Right cardiac atrium (tissue), 5 donors: ENCODE results near the gene SLC38A3. TPM values are rescaled to one million over a fixed set of nuclear protein-coding genes. Genes with fewer than 3 reads are reported as not detected.

ENCODE experiments used
- ATAC-seq, 2 donors: fragments of 200-7000 bp; cut with Tn5 transposase; one replicate each; pipeline versions ENCODE4 v1.8.0 to v1.9.1; 2020; ENCODE audit warnings: moderate library complexity in 2 of 2, mild to moderate bottlenecking in 1 of 2
- DNase-seq, 3 donors: peaks; one replicate each; pipeline ENCODE4 v3.0.0-alpha.2; 2020
- H3K27ac ChIP-seq: one replicate; pipeline ENCODE4 v1.5.1; 2013; ENCODE audit warnings: mild to moderate bottlenecking, low read length, control low read depth, moderate library complexity
- H3K27me3 ChIP-seq: one replicate; pipeline ENCODE4 v1.6.1; 2013; ENCODE audit not compliant: control insufficient read depth, insufficient read depth
- H3K4me1 ChIP-seq: one replicate; pipeline ENCODE4 v1.6.1; 2013; ENCODE audit warnings: low read length; ENCODE audit not compliant: control insufficient read depth, insufficient read depth
- H3K4me3 ChIP-seq: one replicate; pipeline ENCODE4 v1.5.1; 2013; ENCODE audit warnings: low read length, control low read depth
- H3K9me3 ChIP-seq: one replicate; pipeline ENCODE4 v1.6.1; 2013; ENCODE audit warnings: low read length; ENCODE audit not compliant: control insufficient read depth
- WGBS: extraction: QIAGEN DNeasy Blood & Tissue Kit; methylation state at CpG from one replicate; pipeline ENCODE4 v1.1.7; 2013; 5-methylcytosine and 5-hydroxymethylcytosine counted together
- intact Hi-C, 4 donors: fragments of 100-400 bp; cut with DNase I; formaldehyde crosslinking; loops; one replicate each; pipeline versions ENCODE4 v1.11.0 to v1.14.0; 2022 to 2023
- polyA plus RNA-seq: library from polyadenylated mRNA; stranded (reverse); fragments of 200-250 nt; gene quantifications from one replicate; pipeline ENCODE4 v1.2.3, GENCODE V29; 2013
- total RNA-seq, 4 donors: library from RNA; stranded (reverse); fragmentation: NEBNext Ultra II Directional; extraction: Animal tissue kit (Norgen Biotek cat#: 25700); gene quantifications; one replicate each; pipeline ENCODE4 v1.2.1, GENCODE V29; 2021
- donor health status: healthy with polysubstance abuse.
- donor health status: DM: no; HTN: yes; CAD: no.
- donor health status: DM: no; HTN: no; CAD: no.
- donor health status: DM: no; HTN: yes; CAD: no; lungs with severe emphysema.
- donor health status: DM: yes; HTN: yes; CAD: no.

The SLC38A3 gene
- total and polyA plus RNA-seq, 5 donors: 5.0 to 10.4 (median 8.7) TPM

DNA sequence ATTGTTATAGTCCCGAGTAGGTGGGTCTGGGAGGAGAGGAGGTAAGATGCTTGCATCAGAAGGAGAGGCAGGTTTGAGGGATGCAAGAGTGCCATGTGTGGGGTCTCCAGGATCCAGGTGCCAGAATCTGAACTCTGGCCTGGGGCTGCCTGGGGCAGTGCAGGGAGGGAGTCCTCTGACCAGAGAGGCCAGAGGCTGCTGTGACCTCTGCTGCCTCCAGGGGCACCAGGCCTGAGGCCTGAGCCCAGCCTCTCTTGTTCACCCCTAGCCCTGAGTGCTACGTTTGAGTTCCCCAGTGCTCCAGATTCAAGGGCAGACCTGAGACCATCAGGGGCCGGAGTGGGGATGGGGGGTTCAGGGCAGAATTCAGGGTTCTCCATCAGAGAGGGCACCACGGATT lies 7.4 kb downstream of the SLC38A3 start:
- DNase-seq: no peak
- H3K4me3 ChIP-seq: no peak overlapping the region
- no peaks in the 10 kb centered on the region for H3K9me3 ChIP-seq
- no peak overlapping the region for H3K27ac ChIP-seq
- intact Hi-C loops: no loop called here
- H3K27me3 ChIP-seq: no peaks in the 10 kb centered on the region
- 87% methylated on average over 4 of the region's 4 CpGs for WGBS
- H3K4me1 ChIP-seq: no peaks in the 10 kb centered on the region
- ATAC-seq: no peak

GRCh38 chr3:50212971-50213370 lies 7.9 kb downstream of the SLC38A3 start:
- no peaks in the 10 kb centered on the region for H3K4me1 ChIP-seq
- H3K27ac ChIP-seq: no peak overlapping the region
- ATAC-seq: no peak

DNA sequence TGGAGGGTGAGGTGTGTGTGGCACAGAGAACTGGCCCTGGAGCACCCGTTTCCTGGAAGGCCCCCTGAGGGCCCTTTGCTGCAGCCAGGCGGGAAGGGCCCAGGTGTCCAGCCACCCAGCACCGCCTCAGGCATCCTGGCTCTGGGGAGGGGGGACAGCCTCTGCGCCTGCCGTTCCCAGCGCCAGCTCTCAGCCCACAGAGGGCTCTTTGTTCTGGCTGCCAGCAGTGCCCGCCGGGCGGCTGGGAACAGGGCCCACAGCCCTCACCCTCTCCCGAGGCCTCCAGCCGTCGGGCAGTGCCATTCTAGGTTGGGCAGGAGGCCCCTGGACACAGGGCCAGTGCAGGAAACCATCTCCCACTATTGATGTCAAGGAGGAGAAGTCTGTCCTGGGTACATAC lies 8.3 kb downstream of the SLC38A3 start:
- H3K27ac ChIP-seq: no peak overlapping the region
- no peak for DNase-seq
- WGBS: 66% methylated on average over 12 of the region's 12 CpGs
- no peaks in the 10 kb centered on the region for H3K4me1 ChIP-seq
- H3K9me3 ChIP-seq: no peaks in the 10 kb centered on the region
- ATAC-seq: no peak
- intact Hi-C loops: no loop called here
- no peaks in the 10 kb centered on the region for H3K27me3 ChIP-seq
- no peak overlapping the region for H3K4me3 ChIP-seq

More at GRCh38 chr3:50212971-50213370, 7.9 kb downstream of the SLC38A3 start:
- Histone ChIP-seq H3K9me3 (no peaks in the 10 kb centered on the region), H3K4me3 (no peak overlapping the region), H3K27me3 (no peaks in the 10 kb centered on the region)
- 89% methylated on average over 3 of the region's 3 CpGs for WGBS
- intact Hi-C loops: no loop called here
- DNase-seq: no peak

DNA sequence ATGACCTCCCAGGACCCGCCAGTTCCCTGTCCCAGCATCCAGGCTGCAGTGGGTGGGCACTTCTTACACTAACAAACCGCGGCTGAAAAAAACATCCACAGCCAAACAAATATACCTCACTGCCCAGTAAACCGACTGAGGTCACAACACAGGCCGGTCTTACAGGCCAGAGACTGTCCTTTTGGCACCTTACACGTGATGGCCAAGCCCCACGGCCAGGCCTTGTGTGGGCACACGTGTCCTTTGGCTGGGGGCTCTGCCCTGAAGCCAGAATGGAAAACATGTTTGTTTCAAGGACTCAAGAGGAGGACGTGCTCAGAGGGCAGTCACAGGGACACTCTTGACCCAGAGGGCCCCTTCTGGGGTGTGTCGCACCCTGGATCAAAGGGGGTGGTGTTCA lies 9.8 kb downstream of the SLC38A3 start:
- H3K27ac ChIP-seq: no peak overlapping the region
- no peaks in the 10 kb centered on the region for H3K9me3 ChIP-seq
- ATAC-seq: no peak
- intact Hi-C loops: no loop called here
- no peak for DNase-seq
- H3K4me3 ChIP-seq: no peak overlapping the region
- H3K27me3 ChIP-seq: no peaks in the 10 kb centered on the region
- no peaks in the 10 kb centered on the region for H3K4me1 ChIP-seq
- WGBS: 79% methylated on average over 10 of the region's 10 CpGs

DNA sequence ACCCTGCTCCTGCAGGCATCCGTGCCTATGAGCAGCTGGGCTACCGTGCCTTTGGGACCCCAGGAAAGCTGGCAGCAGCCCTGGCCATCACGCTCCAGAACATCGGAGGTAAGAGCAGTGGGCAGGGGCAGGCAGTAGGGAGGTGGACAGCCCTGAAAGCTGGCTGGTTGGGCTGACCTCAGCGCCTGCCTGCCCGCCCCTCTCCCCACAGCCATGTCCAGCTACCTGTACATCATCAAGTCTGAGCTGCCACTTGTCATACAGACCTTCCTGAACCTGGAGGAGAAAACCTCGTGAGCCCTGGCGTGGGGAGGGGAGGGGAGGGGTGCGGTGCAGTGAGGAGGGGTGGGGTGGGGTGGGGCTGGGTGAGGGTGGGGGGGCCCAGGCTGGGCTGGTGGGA lies 10.5 kb downstream of the SLC38A3 start:
- no peaks in the 10 kb centered on the region for H3K9me3 ChIP-seq
- ATAC-seq: no peak
- peaks cover 3% of the 10 kb centered on the region for H3K4me1 ChIP-seq
- WGBS: 67% methylated on average over 9 of the region's 9 CpGs
- DNase-seq: no peak
- no peak overlapping the region for H3K4me3 ChIP-seq
- H3K27ac ChIP-seq: no peak overlapping the region
- intact Hi-C loops: no loop called here
- H3K27me3 ChIP-seq: no peaks in the 10 kb centered on the region

GRCh38 chr3:50217681-50218080 lies 12.6 kb downstream of the SLC38A3 start:
- no peak for DNase-seq
- Histone ChIP-seq H3K9me3 (no peaks in the 10 kb centered on the region), H3K27me3 (no peaks in the 10 kb centered on the region), H3K27ac (no peak overlapping the region), H3K4me1 (peaks cover 3% of the 10 kb centered on the region), H3K4me3 (no peak overlapping the region)
- no peak for ATAC-seq
- 77% methylated on average over 10 of the region's 10 CpGs for WGBS
- intact Hi-C loops: no loop called here

DNA sequence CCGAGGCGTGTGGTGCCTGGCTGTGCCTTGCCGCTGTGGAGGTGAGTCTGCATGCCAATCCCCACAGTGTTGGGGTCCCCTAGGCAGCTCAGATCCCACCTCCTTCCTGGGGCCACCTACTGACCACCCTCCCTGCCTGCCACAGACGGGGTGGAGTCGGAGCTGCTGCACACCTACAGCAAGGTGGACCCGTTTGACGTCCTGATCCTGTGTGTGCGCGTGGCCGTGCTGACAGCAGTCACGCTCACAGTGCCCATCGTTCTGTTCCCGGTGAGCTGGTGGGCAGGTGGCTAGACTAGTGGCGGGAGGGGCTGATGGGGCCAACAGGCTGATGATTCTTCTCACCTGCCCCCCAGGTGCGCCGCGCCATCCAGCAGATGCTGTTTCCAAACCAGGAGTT lies 13.4 kb downstream of the SLC38A3 start:
- Histone ChIP-seq H3K4me3 (no peak overlapping the region), H3K27ac (no peak overlapping the region), H3K27me3 (no peaks in the 10 kb centered on the region), H3K9me3 (no peaks in the 10 kb centered on the region), H3K4me1 (peaks cover 3% of the 10 kb centered on the region)
- intact Hi-C loops: no loop called here
- DNase-seq: no peak
- ATAC-seq: no peak
- 92% methylated on average over 17 of the region's 17 CpGs for WGBS

- no peaks in the 10 kb centered on the region for H3K27me3 ChIP-seq
- H3K9me3 ChIP-seq: no peaks in the 10 kb centered on the region
- peaks cover 3% of the 10 kb centered on the region for H3K4me1 ChIP-seq
- intact Hi-C loops: no loop called here
- ATAC-seq (no peak), DNase-seq (no peak)
- 88% methylated on average over 5 of the region's 5 CpGs for WGBS
- no peak overlapping the region for H3K27ac ChIP-seq
- no peak overlapping the region for H3K4me3 ChIP-seq
These were observed 14.2 kb downstream of the SLC38A3 start for GRCh38 chr3:50219285-50219684.

- Histone ChIP-seq H3K4me3 (no peak overlapping the region), H3K4me1 (peaks cover 3% of the 10 kb centered on the region), H3K9me3 (no peaks in the 10 kb centered on the region), H3K27me3 (no peaks in the 10 kb centered on the region), H3K27ac (no peak overlapping the region)
- 50% methylated on average over 6 of the region's 6 CpGs for WGBS
- ATAC-seq (no peak), DNase-seq (no peak)
- intact Hi-C loops: no loop called here
These were observed 15.0 kb downstream of the SLC38A3 start for GRCh38 chr3:50220109-50220508.

DNA sequence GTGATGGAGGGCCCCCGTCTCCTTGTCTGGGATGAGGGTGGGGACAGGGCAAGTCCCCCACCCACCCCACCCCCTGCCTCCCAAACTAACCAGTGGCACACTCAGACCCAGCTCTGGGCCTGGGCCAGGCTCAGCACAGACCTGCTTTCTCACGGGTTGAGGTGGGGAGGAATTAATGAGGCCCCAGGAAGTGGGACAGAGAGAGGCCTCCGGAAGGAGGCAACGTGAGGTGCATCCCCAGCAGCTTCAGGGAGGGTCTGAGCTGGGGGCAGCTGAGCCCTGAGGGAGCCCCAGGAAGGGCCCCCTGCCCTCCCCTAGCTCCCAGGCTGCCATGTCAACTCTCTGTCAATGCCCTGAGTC lies 16.0 kb downstream of the SLC38A3 start:
- intact Hi-C loops: no loop called here
- WGBS: 75% methylated on average over 4 of the region's 4 CpGs
- no peak for ATAC-seq
- H3K4me1 ChIP-seq: peaks cover 3% of the 10 kb centered on the region
- no peak overlapping the region for H3K27ac ChIP-seq
- H3K27me3 ChIP-seq: no peaks in the 10 kb centered on the region
- no peaks in the 10 kb centered on the region for H3K9me3 ChIP-seq
- no peak overlapping the region for H3K4me3 ChIP-seq
- DNase-seq: peak in 1 of 3 donors; percentile 28

DNA sequence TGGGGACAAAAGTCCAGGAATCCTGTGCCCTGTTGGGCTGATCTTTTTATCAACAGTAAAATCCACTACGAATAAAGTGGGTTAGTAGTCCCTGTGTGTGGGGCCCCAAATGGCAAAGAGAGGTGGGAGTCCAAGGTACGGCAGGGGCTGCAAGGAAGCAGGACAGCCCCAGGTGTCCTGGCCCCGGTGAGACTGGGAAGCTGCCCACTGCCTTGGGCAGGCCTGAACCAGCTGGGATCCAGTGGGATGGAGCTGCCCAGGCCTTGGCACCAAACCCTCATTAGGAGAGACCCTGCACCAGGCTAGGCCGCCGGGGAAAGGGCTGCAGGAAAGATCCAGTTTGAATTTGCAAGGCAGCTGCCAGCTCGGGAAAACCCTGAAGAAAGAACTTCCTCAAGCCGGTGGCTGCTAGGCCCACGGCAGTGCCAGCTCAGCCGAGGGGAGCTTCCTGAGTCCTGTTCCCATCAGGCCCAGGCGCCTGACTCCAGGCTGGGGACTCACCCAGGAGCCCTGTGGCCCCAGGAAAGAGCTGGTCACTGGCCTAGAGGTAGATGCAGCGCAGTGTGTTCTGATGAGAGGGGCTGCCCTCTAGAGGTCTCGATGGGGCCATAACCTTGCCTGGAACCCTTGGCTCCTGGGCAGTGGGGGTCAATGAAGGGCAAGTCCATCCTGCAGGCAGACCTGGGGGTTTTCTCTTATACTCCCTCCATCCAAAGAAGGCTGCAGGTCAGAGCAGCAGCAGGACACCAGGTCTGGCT lies 16.5 kb downstream of the SLC38A3 start:
- intact Hi-C loops: no loop called here
- 65% methylated on average over 12 of the region's 12 CpGs for WGBS
- no peak overlapping the region for H3K27ac ChIP-seq
- no peaks in the 10 kb centered on the region for H3K27me3 ChIP-seq
- no peak overlapping the region for H3K4me3 ChIP-seq
- H3K4me1 ChIP-seq: peaks cover 3% of the 10 kb centered on the region
- peak in 1 of 3 donors; percentile 42 for DNase-seq
- no peaks in the 10 kb centered on the region for H3K9me3 ChIP-seq
- no peak for ATAC-seq

DNA sequence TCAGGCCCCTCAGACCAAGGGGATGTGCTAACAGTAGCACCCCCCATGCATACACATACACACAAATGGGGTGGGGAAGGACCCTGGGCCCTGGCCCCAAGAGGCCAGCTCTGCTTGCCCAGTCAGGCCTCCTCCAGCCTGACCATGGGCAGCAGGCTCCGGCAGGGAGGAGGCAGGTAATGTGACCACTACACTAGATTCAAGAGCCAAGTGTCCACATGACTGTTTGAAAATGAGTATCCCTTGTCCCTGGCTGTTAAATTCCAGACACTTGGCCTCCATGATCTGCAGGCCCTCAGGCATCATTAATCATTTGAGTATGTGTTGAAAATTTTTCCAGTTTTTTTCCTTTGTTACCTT lies 17.1 kb downstream of the SLC38A3 start:
- peaks cover 3% of the 10 kb centered on the region for H3K4me1 ChIP-seq
- ATAC-seq (no peak), DNase-seq (no peak)
- 68% methylated on average over 1 of the region's 1 CpG for WGBS
- no peaks in the 10 kb centered on the region for H3K9me3 ChIP-seq
- intact Hi-C loops: no loop called here
- H3K27ac ChIP-seq: no peak overlapping the region
- no peaks in the 10 kb centered on the region for H3K27me3 ChIP-seq
- H3K4me3 ChIP-seq: no peak overlapping the region
